ENCODE measurements around the gene HM13. TPM values are rescaled to one million over a fixed set of nuclear protein-coding genes. Genes with fewer than 3 reads are reported as not detected.
"Not testable (repeated sequence)": the region's sequence is repeated elsewhere in the genome, so short reads cannot be mapped to it uniquely, and the experiment has no call there.

The HM13 gene
- polyA plus RNA-seq, 1 donor (not counting 4 experiments of a cell fraction or from before 2014, with no cell fraction given): 127 TPM

- FAIRE-seq (no peak), DNase-seq (ENCODE audit: low read depth, low spot score) (no peak)
- H3K79me2 ChIP-seq (ENCODE audit: control insufficient read depth, insufficient read depth, low read length): peaks cover 78% of the 10 kb centered on the region
- dilution Hi-C loops (cut with MboI; ENCODE audit: extremely low pct_ligation_motif_present, low sequenced_read_pairs): no loop called here
- peak overlapping the region; percentile 93 for H3K4me2 ChIP-seq (ENCODE audit: control insufficient read depth, extremely low read depth, insufficient read depth, low read depth, low read length)
- no peak for TF ChIP-seq EZH2 (IDR thresholded peaks at IDR 0.05; ENCODE audit: low read length)
- TF ChIP-seq CTCF (optimal IDR thresholded peaks at IDR 0.05 in 1 of 3, IDR thresholded peaks at IDR 0.05 in 1 of 3, conservative IDR thresholded peaks at IDR 0.05 in 1 of 3; ENCODE audit: extremely low read depth in 1 of 3, insufficient read depth in 2 of 3, low read length in 3 of 3): peak; percentile 43 to 55 (median 46)
- H3K9ac ChIP-seq (ENCODE audit: control insufficient read depth, extremely low read depth, insufficient read depth, low read length): peak overlapping the region; percentile 10
- H3K9me1 ChIP-seq (ENCODE audit: control insufficient read depth, extremely low read depth, insufficient read depth, low read length): peaks cover 2% of the 10 kb centered on the region
- peak overlapping the region; percentile 17 for H3K27ac ChIP-seq (ENCODE audit: control insufficient read depth, insufficient read depth, low read length)
- peaks cover 13 to 23% of the 10 kb centered on the region in 2 experiments for H3K36me3 ChIP-seq (ENCODE audit: control insufficient read depth in 2 of 2, extremely low read depth in 1 of 2, insufficient read depth in 2 of 2, low read length in 2 of 2)
- no peaks in the 10 kb centered on the region for H3K27me3 ChIP-seq (ENCODE audit: control insufficient read depth, extremely low read depth, insufficient read depth, low read length)
- no peak overlapping the region for H3K4me3 ChIP-seq (ENCODE audit: control insufficient read depth in 2 of 3, extremely low read depth in 1 of 3, insufficient read depth in 2 of 3, low read depth in 1 of 3, low read length in 3 of 3)
- H3K4me1 ChIP-seq (ENCODE audit: control insufficient read depth, extremely low read depth, insufficient read depth, low read length): peaks cover 23% of the 10 kb centered on the region
- H2AFZ ChIP-seq (ENCODE audit: control insufficient read depth, low read length): no peak overlapping the region
- peaks cover 11% of the 10 kb centered on the region for H4K20me1 ChIP-seq (ENCODE audit: control insufficient read depth, extremely low read depth, insufficient read depth, low read length)
- no peaks in the 10 kb centered on the region for H3K9me3 ChIP-seq (ENCODE audit: control insufficient read depth, low read depth, low read length)
These were observed 3.1 kb downstream of the HM13 start for GRCh38 chr20:31517373-31517772.

- H3K27me3 ChIP-seq (ENCODE audit: control insufficient read depth, extremely low read depth, insufficient read depth, low read length); dilution Hi-C loops (cut with MboI; ENCODE audit: extremely low pct_ligation_motif_present, low sequenced_read_pairs); H3K4me2 ChIP-seq (ENCODE audit: control insufficient read depth, extremely low read depth, insufficient read depth, low read depth, low read length); H3K4me3 ChIP-seq (ENCODE audit: control insufficient read depth in 2 of 3, extremely low read depth in 1 of 3, insufficient read depth in 2 of 3, low read depth in 1 of 3, low read length in 3 of 3); DNase-seq (ENCODE audit: low read depth, low spot score); H2AFZ ChIP-seq (ENCODE audit: control insufficient read depth, low read length); H3K27ac ChIP-seq (ENCODE audit: control insufficient read depth, insufficient read depth, low read length); H3K9me1 ChIP-seq (ENCODE audit: control insufficient read depth, extremely low read depth, insufficient read depth, low read length); H3K9me3 ChIP-seq (ENCODE audit: control insufficient read depth, low read depth, low read length); FAIRE-seq; H3K9ac ChIP-seq (ENCODE audit: control insufficient read depth, extremely low read depth, insufficient read depth, low read length): not testable (repeated sequence)
- Histone ChIP-seq H3K4me1 (ENCODE audit: control insufficient read depth, extremely low read depth, insufficient read depth, low read length) (peaks cover 13% of the 10 kb centered on the region), H4K20me1 (ENCODE audit: control insufficient read depth, extremely low read depth, insufficient read depth, low read length) (peaks cover 14% of the 10 kb centered on the region), H3K79me2 (ENCODE audit: control insufficient read depth, insufficient read depth, low read length) (peaks cover 81% of the 10 kb centered on the region), H3K36me3 (ENCODE audit: control insufficient read depth in 2 of 2, extremely low read depth in 1 of 2, insufficient read depth in 2 of 2, low read length in 2 of 2) (peaks cover 13 to 29% of the 10 kb centered on the region in 2 experiments)
These were observed 7.0 kb downstream of the HM13 start for GRCh38 chr20:31521267-31521666.

- H3K4me3 ChIP-seq (ENCODE audit: control insufficient read depth in 2 of 3, extremely low read depth in 1 of 3, insufficient read depth in 2 of 3, low read depth in 1 of 3, low read length in 3 of 3): no peak overlapping the region
- no peak overlapping the region for H3K4me2 ChIP-seq (ENCODE audit: control insufficient read depth, extremely low read depth, insufficient read depth, low read depth, low read length)
- peaks cover 68% of the 10 kb centered on the region for H3K79me2 ChIP-seq (ENCODE audit: control insufficient read depth, insufficient read depth, low read length)
- dilution Hi-C loops (cut with MboI; ENCODE audit: extremely low pct_ligation_motif_present, low sequenced_read_pairs): no loop called here
- FAIRE-seq: no peak
- TF ChIP-seq EZH2 (IDR thresholded peaks at IDR 0.05; ENCODE audit: low read length) (no peak), CTCF (optimal IDR thresholded peaks at IDR 0.05 in 1 of 3, IDR thresholded peaks at IDR 0.05 in 1 of 3, conservative IDR thresholded peaks at IDR 0.05 in 1 of 3; ENCODE audit: extremely low read depth in 1 of 3, insufficient read depth in 2 of 3, low read length in 3 of 3) (no peak)
- no peaks in the 10 kb centered on the region for H3K4me1 ChIP-seq (ENCODE audit: control insufficient read depth, extremely low read depth, insufficient read depth, low read length)
- H3K27me3 ChIP-seq (ENCODE audit: control insufficient read depth, extremely low read depth, insufficient read depth, low read length): no peaks in the 10 kb centered on the region
- H3K9ac ChIP-seq (ENCODE audit: control insufficient read depth, extremely low read depth, insufficient read depth, low read length): no peak overlapping the region
- peaks cover 16 to 20% of the 10 kb centered on the region in 2 experiments for H3K36me3 ChIP-seq (ENCODE audit: control insufficient read depth in 2 of 2, extremely low read depth in 1 of 2, insufficient read depth in 2 of 2, low read length in 2 of 2)
- H2AFZ ChIP-seq (ENCODE audit: control insufficient read depth, low read length): no peak overlapping the region
- no peak overlapping the region for H3K27ac ChIP-seq (ENCODE audit: control insufficient read depth, insufficient read depth, low read length)
- no peak for DNase-seq (ENCODE audit: low read depth, low spot score)
- peaks cover 17% of the 10 kb centered on the region for H4K20me1 ChIP-seq (ENCODE audit: control insufficient read depth, extremely low read depth, insufficient read depth, low read length)
- no peaks in the 10 kb centered on the region for H3K9me3 ChIP-seq (ENCODE audit: control insufficient read depth, low read depth, low read length)
- H3K9me1 ChIP-seq (ENCODE audit: control insufficient read depth, extremely low read depth, insufficient read depth, low read length): no peaks in the 10 kb centered on the region
These were observed 8.5 kb downstream of the HM13 start for GRCh38 chr20:31522731-31523130.
